ENCODE measurements around the gene RTL10. TPM values are rescaled to one million over a fixed set of nuclear protein-coding genes. Genes with fewer than 3 reads are reported as not detected.

RTL10 gene
- total and polyA plus RNA-seq, 2 experiments from 2014 or later, result 13.0 to 15.9 TPM

GRCh38 chr22:19815093-19815822, 39.4 kb downstream of the RTL10 start:
- Histone ChIP-seq H2AFZ (no peak overlapping the region), H3K27ac (no peak overlapping the region), H3K36me3 (replicated peaks; ENCODE audit: insufficient read depth, low read depth) (no peaks in the 10 kb centered on the region), H3K4me1 (ENCODE audit: insufficient read depth) (no peaks in the 10 kb centered on the region), H3K79me2 (no peaks in the 10 kb centered on the region), H3K9me2 (replicated peaks; ENCODE audit: insufficient read depth) (no peaks in the 10 kb centered on the region), H4K20me1 (ENCODE audit: insufficient read depth, poor library complexity, severe bottlenecking) (no peaks in the 10 kb centered on the region), H3K27me3 (no peaks in the 10 kb centered on the region), H3K9me3 (ENCODE audit: low read depth) (no peaks in the 10 kb centered on the region), H3K4me2 (no peak overlapping the region), H3K4me3 (no peak overlapping the region)
- whole genome bisulfite sequencing (ENCODE audit: low lambda C conversion rate, missing lambda C conversion rate), result 95% methylated on average over 18 of the region's 18 CpGs
- TF ChIP-seq EZH2 (IDR thresholded peaks at IDR 0.05; ENCODE audit: borderline replicate concordance), result no peak
- no peak for TF ChIP-seq EZH2phosphoT487 (IDR thresholded peaks at IDR 0.05; ENCODE audit: low read depth, severe bottlenecking, unreplicated experiment)
- no peak for TF ChIP-seq CTCF (IDR thresholded peaks at IDR 0.05; ENCODE audit: poor library complexity)
- no peak for DNase-seq (ENCODE audit: low spot score)

GRCh38 chr22:19814428-19814827, 40.2 kb downstream of the RTL10 start:
- TF ChIP-seq CTCF (IDR thresholded peaks at IDR 0.05; ENCODE audit: poor library complexity), result no peak
- no peak for TF ChIP-seq EZH2phosphoT487 (IDR thresholded peaks at IDR 0.05; ENCODE audit: low read depth, severe bottlenecking, unreplicated experiment)
- no peak for TF ChIP-seq EZH2 (IDR thresholded peaks at IDR 0.05; ENCODE audit: borderline replicate concordance)
- no peaks in the 10 kb centered on the region for H3K27me3 ChIP-seq
- DNase-seq (ENCODE audit: low spot score), result no peak

GRCh38 chr22:19812910-19813309, 41.8 kb downstream of the RTL10 start:
- no peak overlapping the region for H3K4me2 ChIP-seq
- no peaks in the 10 kb centered on the region for H3K27me3 ChIP-seq
- H3K27ac ChIP-seq, result no peak overlapping the region
- no peak for DNase-seq (ENCODE audit: low spot score)
- H3K79me2 ChIP-seq, result no peaks in the 10 kb centered on the region
- no peak overlapping the region for H2AFZ ChIP-seq
- WGBS (ENCODE audit: low lambda C conversion rate, missing lambda C conversion rate), result 98% methylated on average over 11 of the region's 11 CpGs
- no peaks in the 10 kb centered on the region for H3K9me2 ChIP-seq (replicated peaks; ENCODE audit: insufficient read depth)
- H3K36me3 ChIP-seq (replicated peaks; ENCODE audit: insufficient read depth, low read depth), result no peaks in the 10 kb centered on the region
- H3K4me1 ChIP-seq (ENCODE audit: insufficient read depth), result no peaks in the 10 kb centered on the region
- no peak overlapping the region for H3K4me3 ChIP-seq
- H4K20me1 ChIP-seq (ENCODE audit: insufficient read depth, poor library complexity, severe bottlenecking), result no peaks in the 10 kb centered on the region
- no peaks in the 10 kb centered on the region for H3K9me3 ChIP-seq (ENCODE audit: low read depth)
- TF ChIP-seq EZH2 (IDR thresholded peaks at IDR 0.05; ENCODE audit: borderline replicate concordance) (no peak), CTCF (IDR thresholded peaks at IDR 0.05; ENCODE audit: poor library complexity) (no peak), EZH2phosphoT487 (IDR thresholded peaks at IDR 0.05; ENCODE audit: low read depth, severe bottlenecking, unreplicated experiment) (no peak)

More at GRCh38 chr22:19814428-19814827, 40.2 kb downstream of the RTL10 start:
- Histone ChIP-seq H4K20me1 (ENCODE audit: insufficient read depth, poor library complexity, severe bottlenecking) (no peaks in the 10 kb centered on the region), H3K4me2 (no peak overlapping the region), H3K4me1 (ENCODE audit: insufficient read depth) (no peaks in the 10 kb centered on the region), H3K9me2 (replicated peaks; ENCODE audit: insufficient read depth) (no peaks in the 10 kb centered on the region), H3K4me3 (no peak overlapping the region), H3K9me3 (ENCODE audit: low read depth) (no peaks in the 10 kb centered on the region), H3K27ac (no peak overlapping the region), H3K79me2 (no peaks in the 10 kb centered on the region), H3K36me3 (replicated peaks; ENCODE audit: insufficient read depth, low read depth) (no peaks in the 10 kb centered on the region), H2AFZ (no peak overlapping the region)
- 94% methylated on average over 5 of the region's 5 CpGs for WGBS (ENCODE audit: low lambda C conversion rate, missing lambda C conversion rate)
